GM12872 (cell line): ENCODE data around the gene FBN1.

Experiments used
- TF ChIP-seq, protein P1 (sequence below): IDR thresholded peaks from 3 replicates; pipeline ENCODE4 v1.5.1; 2011; ENCODE audit warnings: low read depth, mild to moderate bottlenecking, low read length, moderate library complexity; ENCODE audit not compliant: insufficient read depth

The FBN1 gene

DNA sequence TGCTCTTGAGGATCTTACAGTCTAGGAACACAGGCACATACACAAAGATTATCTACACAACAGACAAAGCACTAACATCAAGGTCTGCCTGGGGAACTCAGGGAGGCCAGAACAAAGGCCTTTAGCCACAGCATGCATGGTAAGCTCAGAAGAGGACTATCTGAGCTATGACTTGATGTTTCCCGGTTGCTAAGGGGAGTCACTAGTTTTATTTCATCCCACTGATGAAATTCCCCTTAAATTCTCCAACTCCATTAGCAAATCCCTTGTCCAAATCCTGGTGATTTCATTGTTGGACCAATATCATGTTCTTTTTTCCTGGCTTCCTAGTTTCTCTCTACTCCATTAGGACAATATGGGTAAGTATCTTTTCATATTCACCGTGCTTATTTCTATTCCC lies 23.3 kb downstream of the FBN1 start:
- TF ChIP-seq, protein P1, sequence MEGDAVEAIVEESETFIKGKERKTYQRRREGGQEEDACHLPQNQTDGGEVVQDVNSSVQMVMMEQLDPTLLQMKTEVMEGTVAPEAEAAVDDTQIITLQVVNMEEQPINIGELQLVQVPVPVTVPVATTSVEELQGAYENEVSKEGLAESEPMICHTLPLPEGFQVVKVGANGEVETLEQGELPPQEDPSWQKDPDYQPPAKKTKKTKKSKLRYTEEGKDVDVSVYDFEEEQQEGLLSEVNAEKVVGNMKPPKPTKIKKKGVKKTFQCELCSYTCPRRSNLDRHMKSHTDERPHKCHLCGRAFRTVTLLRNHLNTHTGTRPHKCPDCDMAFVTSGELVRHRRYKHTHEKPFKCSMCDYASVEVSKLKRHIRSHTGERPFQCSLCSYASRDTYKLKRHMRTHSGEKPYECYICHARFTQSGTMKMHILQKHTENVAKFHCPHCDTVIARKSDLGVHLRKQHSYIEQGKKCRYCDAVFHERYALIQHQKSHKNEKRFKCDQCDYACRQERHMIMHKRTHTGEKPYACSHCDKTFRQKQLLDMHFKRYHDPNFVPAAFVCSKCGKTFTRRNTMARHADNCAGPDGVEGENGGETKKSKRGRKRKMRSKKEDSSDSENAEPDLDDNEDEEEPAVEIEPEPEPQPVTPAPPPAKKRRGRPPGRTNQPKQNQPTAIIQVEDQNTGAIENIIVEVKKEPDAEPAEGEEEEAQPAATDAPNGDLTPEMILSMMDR, result no peak

DNA sequence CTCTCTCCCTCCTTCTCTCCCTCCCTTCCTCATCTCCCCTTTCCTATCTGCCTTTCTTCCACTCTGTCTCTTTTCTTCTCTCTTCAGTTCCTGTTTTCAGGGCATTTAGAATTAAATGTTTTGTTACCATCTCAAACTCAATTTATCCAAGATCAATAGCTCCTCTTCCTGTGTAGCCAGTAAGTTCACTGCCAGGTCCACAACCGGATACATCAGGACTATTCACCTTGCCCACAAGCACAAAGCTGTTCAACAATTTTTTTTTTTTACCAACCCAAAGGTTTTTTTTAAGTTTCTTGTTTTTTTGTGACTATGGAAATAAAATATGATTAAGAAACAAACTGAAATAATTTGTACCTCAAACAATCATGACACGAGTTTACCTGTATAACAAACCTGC lies 26.1 kb downstream of the FBN1 start:
- TF ChIP-seq, protein P1, result no peak

DNA sequence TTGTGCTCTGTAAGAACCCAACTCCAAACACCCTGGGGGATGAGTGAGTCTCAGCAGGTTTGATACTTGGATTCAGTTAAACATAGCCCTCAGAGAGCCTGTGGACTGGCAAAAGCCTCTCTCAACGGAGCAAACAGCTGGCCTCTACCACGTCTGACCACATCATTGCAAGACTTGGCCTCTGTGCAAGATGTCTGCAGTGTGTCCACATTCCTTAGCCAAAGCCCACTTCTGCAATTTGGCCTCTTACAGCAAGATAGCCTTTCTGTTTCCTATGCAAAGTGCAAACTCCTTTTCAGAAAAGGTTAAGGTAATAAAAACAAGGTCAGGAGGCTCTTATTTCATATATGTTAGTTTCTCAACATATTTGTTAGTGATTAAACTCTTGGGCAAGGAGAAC lies 27.9 kb downstream of the FBN1 start:
- TF ChIP-seq, protein P1, result no peak

DNA sequence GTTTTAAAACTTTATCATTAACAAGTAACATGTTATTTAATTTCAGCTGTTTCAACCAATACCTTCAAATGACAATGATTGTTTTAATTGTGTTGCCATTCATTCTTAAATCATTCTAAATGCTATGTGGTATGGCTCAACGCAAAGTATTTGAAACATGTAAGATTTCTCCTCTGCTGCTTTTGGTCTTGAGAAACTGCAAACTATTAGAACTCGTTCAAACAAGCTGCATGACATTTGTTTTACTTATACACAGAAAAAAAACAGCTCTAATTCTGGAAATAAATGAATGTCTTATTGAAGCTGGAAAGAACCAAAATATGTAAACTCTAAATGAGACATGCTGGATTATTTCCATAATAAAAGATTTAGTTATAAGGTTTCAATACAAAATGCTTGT lies 29.3 kb downstream of the FBN1 start:
- TF ChIP-seq, protein P1, result no peak

DNA sequence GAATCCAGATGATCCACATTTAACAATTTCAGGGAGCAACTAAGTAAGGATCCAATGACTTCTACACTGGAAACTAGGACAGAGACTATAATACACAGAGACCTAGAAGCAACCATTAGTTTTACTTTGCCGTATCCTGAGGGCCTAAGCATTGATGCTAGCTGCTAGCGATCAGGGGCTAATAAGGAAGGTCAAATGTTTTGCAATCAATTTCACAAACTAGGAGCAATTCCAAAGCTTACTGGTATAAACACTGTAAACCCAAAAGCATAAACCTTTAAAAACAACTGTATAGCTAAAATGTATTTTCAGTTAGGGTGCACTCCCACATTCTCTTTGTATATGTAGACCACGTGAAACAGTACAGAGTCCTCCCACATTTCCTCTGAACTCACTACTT lies 31.5 kb downstream of the FBN1 start:
- TF ChIP-seq, protein P1, result no peak

DNA sequence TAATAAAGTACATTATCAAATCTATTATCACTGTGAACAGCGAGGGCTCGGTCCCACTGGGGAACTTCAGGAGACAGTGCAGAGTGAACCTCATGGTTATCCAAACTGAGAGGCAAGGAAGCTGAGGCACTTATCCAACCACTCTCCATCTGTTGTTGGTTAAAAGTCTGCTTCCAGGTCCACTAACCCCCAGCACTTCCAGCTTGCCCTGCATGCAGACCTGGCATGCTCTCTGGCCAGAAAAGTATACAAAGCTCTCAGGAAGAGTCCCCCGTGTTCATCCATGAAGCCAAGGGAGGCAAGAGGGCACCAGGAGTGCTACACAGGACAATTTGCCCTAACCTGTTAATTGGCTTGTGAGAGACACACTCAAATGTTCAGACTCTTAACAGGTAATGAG lies 36.0 kb downstream of the FBN1 start:
- TF ChIP-seq, protein P1, result no peak

DNA sequence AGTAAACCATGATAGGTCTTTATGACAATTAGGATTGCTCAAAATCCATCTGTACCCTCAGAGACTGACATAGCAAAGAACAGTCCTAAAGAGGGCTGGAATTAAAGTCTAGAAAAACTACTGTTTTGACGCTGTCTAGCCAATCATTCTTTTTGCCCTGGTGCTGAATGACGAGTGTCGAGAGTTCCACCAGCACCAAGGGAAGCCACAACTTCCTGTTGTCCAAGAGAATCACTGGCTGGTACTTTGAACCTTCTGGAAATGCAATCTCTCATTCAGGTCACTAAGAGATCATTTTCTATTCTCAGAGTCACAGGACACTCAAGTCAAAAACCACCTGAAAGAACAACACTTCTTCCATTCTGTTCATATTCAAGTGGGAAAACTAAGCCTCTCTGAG lies 37.7 kb downstream of the FBN1 start:
- TF ChIP-seq, protein P1, result no peak

DNA sequence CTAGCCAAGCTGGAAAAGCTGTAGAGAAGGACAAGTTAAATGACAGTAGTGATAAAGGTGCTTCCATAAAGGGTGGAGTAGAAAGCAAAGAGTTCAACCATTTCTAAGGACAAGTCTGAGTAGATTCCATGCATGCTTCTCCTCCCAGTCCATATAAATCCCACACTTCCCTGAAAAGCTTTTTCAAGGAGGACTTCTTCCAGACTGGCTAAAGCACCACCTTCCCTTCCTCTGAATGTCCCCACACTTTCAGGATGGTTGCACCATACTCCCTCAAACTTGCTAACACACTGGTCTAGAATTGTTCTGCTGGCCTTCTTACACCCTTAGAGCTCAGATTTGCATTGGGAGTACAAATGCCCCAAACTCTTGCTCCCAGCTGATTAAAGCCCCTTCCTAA lies 40.9 kb downstream of the FBN1 start:
- TF ChIP-seq, protein P1, result no peak
